GM19240 (cell line): ENCODE measurements around the gene IFNA21.
"Not testable (repeated sequence)": the region's sequence is repeated elsewhere in the genome, so short reads cannot be mapped to it uniquely, and the experiment has no call there.

Experiments
- DNase-seq: peaks from one replicate; pipeline ENCODE4 v3.0.0; 2011; ENCODE audit warnings: low spot score; ENCODE audit not compliant: insufficient read length

The IFNA21 gene

GRCh38 chr9:21166560-21166959, at the start of gene IFNA21:
Gene IFNA21 (minus strand): TSS chr9:21166660. CDS start chr9:21166612, 48 bp downstream.
- not testable (repeated sequence) for DNase-seq

- DNase-seq: not testable (repeated sequence)
Observed at GRCh38 chr9:21213411-21214326, 47.2 kb upstream of the IFNA21 start.

- DNase-seq: not testable (repeated sequence)
Observed at GRCh38 chr9:21212160-21212559, 45.7 kb upstream of the IFNA21 start.

- DNase-seq: not testable (repeated sequence)
Observed at GRCh38 chr9:21210782-21211181, 44.3 kb upstream of the IFNA21 start.

- no peak for DNase-seq
Observed at GRCh38 chr9:21210311-21210710, 43.9 kb upstream of the IFNA21 start.

- not testable (repeated sequence) for DNase-seq
Observed at GRCh38 chr9:21207043-21207442, 40.6 kb upstream of the IFNA21 start, which contains the start of gene IFNA10. Gene IFNA10 (minus strand): TSS chr9:21207143. CDS start chr9:21207097, 46 bp downstream.

GRCh38 chr9:21205204-21205603, 38.7 kb upstream of the IFNA21 start:
- no peak for DNase-seq

- DNase-seq: not testable (repeated sequence)
Observed at GRCh38 chr9:21202105-21202504, 35.6 kb upstream of the IFNA21 start, which contains the start of gene IFNA7. Gene IFNA7 (minus strand): TSS chr9:21202205. CDS start chr9:21202165, 40 bp downstream.

- not testable (repeated sequence) for DNase-seq
Observed at GRCh38 chr9:21194867-21195776, 28.7 kb upstream of the IFNA21 start.

- DNase-seq: not testable (repeated sequence)
Observed at GRCh38 chr9:21187487-21187886, 21.0 kb upstream of the IFNA21 start, which contains the start of gene IFNA4. Gene IFNA4 (minus strand): TSS chr9:21187587. CDS start chr9:21187531, 56 bp downstream.

- not testable (repeated sequence) for DNase-seq
Observed at GRCh38 chr9:21182810-21183736, 16.6 kb upstream of the IFNA21 start.

- DNase-seq: no peak
Observed at GRCh38 chr9:21174671-21175070, 8.2 kb upstream of the IFNA21 start.

- no peak for DNase-seq
Observed at GRCh38 chr9:21172156-21172555, 5.7 kb upstream of the IFNA21 start.

GRCh38 chr9:21171351-21171750, 4.9 kb upstream of the IFNA21 start:
- no peak for DNase-seq

GRCh38 chr9:21165516-21165915, 944 bp downstream of the IFNA21 start:
- DNase-seq: no peak

- DNase-seq: no peak
Observed at GRCh38 chr9:21160178-21160577, 6.3 kb downstream of the IFNA21 start.

GRCh38 chr9:21155501-21155900, 11.0 kb downstream of the IFNA21 start:
- DNase-seq: no peak

- no peak for DNase-seq
Observed at GRCh38 chr9:21154018-21154608, 12.3 kb downstream of the IFNA21 start.

- DNase-seq: no peak
Observed at GRCh38 chr9:21153336-21154017, 13.0 kb downstream of the IFNA21 start.
